Hematopoietic multipotent progenitor cell treated with erythropoietin and hydrocortisone succinate and interleukin-3 and kit ligand, for 17 days (in vitro differentiated cells): Measurements from ENCODE around the gene SORCS2.

Experiments
- DNase-seq: peaks from one replicate; pipeline ENCODE4 v3.0.0-alpha.2; 2015; ENCODE audit warnings: low spot score

Gene SORCS2

GRCh38 chr4:7637971-7638370 is 445.6 kb downstream of the SORCS2 start:
- DNase-seq, result no peak

- DNase-seq, result no peak
Measured at GRCh38 chr4:7638489-7638888, 446.2 kb downstream of the SORCS2 start.

GRCh38 chr4:7638984-7639789 is 446.8 kb downstream of the SORCS2 start:
- DNase-seq, result no peak

GRCh38 chr4:7640136-7640535 is 447.8 kb downstream of the SORCS2 start:
- no peak for DNase-seq

GRCh38 chr4:7641712-7642111 is 449.4 kb downstream of the SORCS2 start:
- no peak for DNase-seq

GRCh38 chr4:7642741-7643458 is 450.6 kb downstream of the SORCS2 start:
- DNase-seq, result no peak

GRCh38 chr4:7645158-7645557 is 452.8 kb downstream of the SORCS2 start:
- no peak for DNase-seq

- DNase-seq, result no peak
Measured at GRCh38 chr4:7645956-7646355, 453.6 kb downstream of the SORCS2 start.

- DNase-seq, result no peak
Measured at GRCh38 chr4:7646384-7647061, 454.2 kb downstream of the SORCS2 start.

- DNase-seq, result no peak
Measured at GRCh38 chr4:7647186-7647585, 454.8 kb downstream of the SORCS2 start.

- DNase-seq, result no peak
Measured at GRCh38 chr4:7647600-7648543, 455.5 kb downstream of the SORCS2 start.

GRCh38 chr4:7648544-7649395 is 456.4 kb downstream of the SORCS2 start:
- DNase-seq, result no peak

GRCh38 chr4:7649411-7649740 is 457.0 kb downstream of the SORCS2 start:
- no peak for DNase-seq

GRCh38 chr4:7649741-7650531 is 457.6 kb downstream of the SORCS2 start:
- DNase-seq, result no peak

GRCh38 chr4:7650606-7651385 is 458.5 kb downstream of the SORCS2 start:
- DNase-seq, result no peak

- no peak for DNase-seq
Measured at GRCh38 chr4:7651461-7651921, 459.2 kb downstream of the SORCS2 start.

GRCh38 chr4:7652006-7652405 is 459.7 kb downstream of the SORCS2 start:
- DNase-seq, result no peak

- DNase-seq, result no peak
Measured at GRCh38 chr4:7652451-7652881, 460.1 kb downstream of the SORCS2 start.

- no peak for DNase-seq
Measured at GRCh38 chr4:7652906-7653305, 460.6 kb downstream of the SORCS2 start.
